ENCODE data around the gene LIPC. TPM values are rescaled to one million over a fixed set of nuclear protein-coding genes. Genes with fewer than 3 reads are reported as not detected.

LIPC gene
- total and polyA plus RNA-seq, 2 donors (not counting 3 experiments of a cell fraction or from before 2014, with no cell fraction given) = not detected

DNA sequence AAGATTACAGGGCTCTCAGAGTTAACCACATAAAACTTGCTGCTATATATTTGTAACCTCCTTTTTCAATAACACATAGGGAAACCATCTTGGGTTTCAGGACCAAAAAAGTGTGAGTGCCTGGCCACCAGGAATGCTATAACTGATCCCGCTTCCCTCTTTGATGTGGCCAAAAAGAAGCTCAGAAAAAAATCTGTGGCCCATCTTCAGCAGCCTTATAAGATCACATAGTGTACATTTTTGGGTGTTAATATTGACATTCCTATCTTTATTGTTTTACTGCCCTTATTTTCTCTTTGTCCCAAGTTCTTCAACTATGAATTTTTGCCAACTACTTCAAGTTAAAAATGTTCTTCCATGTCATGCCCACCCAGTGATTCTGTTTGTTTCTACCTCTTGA lies 102.8 kb downstream of the LIPC start:
- Histone ChIP-seq H3K4me3 (replicated peaks in 1 of 3; ENCODE audit: insufficient read depth in 1 of 3, low read depth in 1 of 3, low read length in 3 of 3) (no peak overlapping the region), H3K79me2 (ENCODE audit: control insufficient read depth, insufficient read depth, low read length) (no peaks in the 10 kb centered on the region), H3K9ac (replicated peaks; ENCODE audit: extremely low read depth, insufficient read depth, low read length) (no peak overlapping the region), H2AFZ (ENCODE audit: low read depth, low read length) (no peak overlapping the region), H3K4me1 (ENCODE audit: control insufficient read depth, extremely low read depth, insufficient read depth, low read length) (no peaks in the 10 kb centered on the region), H4K20me1 (replicated peaks; ENCODE audit: control insufficient read depth, extremely low read depth, insufficient read depth, low read length) (no peaks in the 10 kb centered on the region), H3K4me2 (ENCODE audit: insufficient read depth, low read length) (no peak overlapping the region), H3K36me3 (ENCODE audit: control insufficient read depth in 2 of 2, extremely low read depth in 1 of 2, insufficient read depth in 2 of 2, low read length in 2 of 2) (no peaks in the 10 kb centered on the region), H3K9me1 (replicated peaks; ENCODE audit: control insufficient read depth, extremely low read depth, insufficient read depth, low read length) (no peaks in the 10 kb centered on the region), H3K27me3 (ENCODE audit: control insufficient read depth in 2 of 2, insufficient read depth in 2 of 2, low read length in 2 of 2) (peaks cover 2 to 6% of the 10 kb centered on the region in 2 experiments), H3K27ac (ENCODE audit: insufficient read depth, low read depth, low read length) (no peak overlapping the region), H3K9me3 (replicated peaks; ENCODE audit: control insufficient read depth, insufficient read depth, low read length) (no peaks in the 10 kb centered on the region)
- TF ChIP-seq EZH2 (IDR thresholded peaks at IDR 0.05; ENCODE audit: borderline replicate concordance, low read depth, low read length, severe bottlenecking) = no peak
- ChIA-PET CTCF (interaction anchor here (1.1 to 1.6 kb wide), 2 partner anchors 13 kb away, joined by 3 to 4 read pairs; no protein-coding TSS in a partner anchor), POLR2A (no interaction called here)
- FAIRE-seq = no peak
- dilution Hi-C loops (cut with MboI; ENCODE audit: extremely low pct_ligation_motif_present, low sequenced_read_pairs) (no loop called here), intact Hi-C loops (cut with micrococcal nuclease) (no loop called here)
- no TSS peak for BruUV-seq (replicated peaks)
- no peak for DNase-seq (ENCODE audit: low read depth, low spot score)

DNA sequence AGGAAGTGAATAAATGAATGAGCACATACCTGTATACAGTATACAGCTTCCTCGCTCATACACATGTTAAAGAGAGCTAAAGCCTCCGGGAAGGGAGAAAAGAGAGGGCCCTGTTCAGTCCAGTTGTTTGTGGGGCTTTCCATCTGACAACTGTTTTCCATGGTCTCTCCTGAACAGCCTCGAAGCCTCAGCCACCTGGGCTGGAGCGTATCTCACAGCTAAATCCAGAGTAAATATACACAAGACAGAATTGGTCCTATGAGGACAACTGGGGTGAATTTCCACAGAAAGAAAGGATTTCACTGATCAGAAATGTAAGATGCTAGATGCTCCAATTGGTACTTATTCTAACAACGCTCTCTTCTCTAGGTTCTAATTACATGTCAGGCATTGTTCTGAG lies 103.5 kb downstream of the LIPC start:
- CTCF ChIA-PET = interaction anchor here (1.0 to 2.2 kb wide), 4 partner anchors 12 to 75 kb away, joined by 3 to 6 read pairs (median 4); no protein-coding TSS in a partner anchor

More for the DNA sequence above, 103.5 kb downstream of the LIPC start:
- Histone ChIP-seq H3K9me3 (replicated peaks; ENCODE audit: control insufficient read depth, insufficient read depth, low read length) (no peaks in the 10 kb centered on the region), H3K4me1 (ENCODE audit: control insufficient read depth, extremely low read depth, insufficient read depth, low read length) (no peaks in the 10 kb centered on the region), H4K20me1 (replicated peaks; ENCODE audit: control insufficient read depth, extremely low read depth, insufficient read depth, low read length) (no peaks in the 10 kb centered on the region), H3K4me2 (ENCODE audit: insufficient read depth, low read length) (no peak overlapping the region), H3K9me1 (replicated peaks; ENCODE audit: control insufficient read depth, extremely low read depth, insufficient read depth, low read length) (no peaks in the 10 kb centered on the region), H3K27ac (ENCODE audit: insufficient read depth, low read depth, low read length) (no peak overlapping the region), H3K79me2 (ENCODE audit: control insufficient read depth, insufficient read depth, low read length) (no peaks in the 10 kb centered on the region), H3K27me3 (ENCODE audit: control insufficient read depth in 2 of 2, insufficient read depth in 2 of 2, low read length in 2 of 2) (peaks cover 2 to 6% of the 10 kb centered on the region in 2 experiments), H3K9ac (replicated peaks; ENCODE audit: extremely low read depth, insufficient read depth, low read length) (no peak overlapping the region), H3K36me3 (ENCODE audit: control insufficient read depth in 2 of 2, extremely low read depth in 1 of 2, insufficient read depth in 2 of 2, low read length in 2 of 2) (no peaks in the 10 kb centered on the region), H2AFZ (ENCODE audit: low read depth, low read length) (no peak overlapping the region), H3K4me3 (replicated peaks in 1 of 3; ENCODE audit: insufficient read depth in 1 of 3, low read depth in 1 of 3, low read length in 3 of 3) (no peak overlapping the region)
- POLR2A ChIA-PET = no interaction called here
- FAIRE-seq (no peak), DNase-seq (ENCODE audit: low read depth, low spot score) (no peak)
- intact Hi-C loops (cut with micrococcal nuclease) = no loop called here
- no TSS peak for BruUV-seq (replicated peaks)
- TF ChIP-seq EZH2 (IDR thresholded peaks at IDR 0.05; ENCODE audit: borderline replicate concordance, low read depth, low read length, severe bottlenecking) (no peak), POLR2A (IDR thresholded peaks at IDR 0.05; ENCODE audit: low read depth, low read length) (no peak), MYC (IDR thresholded peaks at IDR 0.05; ENCODE audit: low read depth, low read length) (no peak), JUN (IDR thresholded peaks at IDR 0.05; ENCODE audit: borderline replicate concordance, insufficient read depth, insufficient read length, low read depth) (no peak), POLR2AphosphoS5 (IDR thresholded peaks at IDR 0.05; ENCODE audit: insufficient read depth, low read depth, low read length) (no peak), FOS (IDR thresholded peaks at IDR 0.05; ENCODE audit: borderline replicate concordance, insufficient read depth, low read length) (no peak)
- TF ChIP-seq, protein P1, sequence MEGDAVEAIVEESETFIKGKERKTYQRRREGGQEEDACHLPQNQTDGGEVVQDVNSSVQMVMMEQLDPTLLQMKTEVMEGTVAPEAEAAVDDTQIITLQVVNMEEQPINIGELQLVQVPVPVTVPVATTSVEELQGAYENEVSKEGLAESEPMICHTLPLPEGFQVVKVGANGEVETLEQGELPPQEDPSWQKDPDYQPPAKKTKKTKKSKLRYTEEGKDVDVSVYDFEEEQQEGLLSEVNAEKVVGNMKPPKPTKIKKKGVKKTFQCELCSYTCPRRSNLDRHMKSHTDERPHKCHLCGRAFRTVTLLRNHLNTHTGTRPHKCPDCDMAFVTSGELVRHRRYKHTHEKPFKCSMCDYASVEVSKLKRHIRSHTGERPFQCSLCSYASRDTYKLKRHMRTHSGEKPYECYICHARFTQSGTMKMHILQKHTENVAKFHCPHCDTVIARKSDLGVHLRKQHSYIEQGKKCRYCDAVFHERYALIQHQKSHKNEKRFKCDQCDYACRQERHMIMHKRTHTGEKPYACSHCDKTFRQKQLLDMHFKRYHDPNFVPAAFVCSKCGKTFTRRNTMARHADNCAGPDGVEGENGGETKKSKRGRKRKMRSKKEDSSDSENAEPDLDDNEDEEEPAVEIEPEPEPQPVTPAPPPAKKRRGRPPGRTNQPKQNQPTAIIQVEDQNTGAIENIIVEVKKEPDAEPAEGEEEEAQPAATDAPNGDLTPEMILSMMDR (IDR thresholded peaks at IDR 0.05; ENCODE audit: extremely low read depth in 1 of 2, insufficient read depth in 1 of 2, low read depth in 1 of 2, low read length in 2 of 2) = no peak
- TF ChIP-seq, protein P2, sequence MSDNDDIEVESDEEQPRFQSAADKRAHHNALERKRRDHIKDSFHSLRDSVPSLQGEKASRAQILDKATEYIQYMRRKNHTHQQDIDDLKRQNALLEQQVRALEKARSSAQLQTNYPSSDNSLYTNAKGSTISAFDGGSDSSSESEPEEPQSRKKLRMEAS (IDR thresholded peaks at IDR 0.05; ENCODE audit: insufficient read depth, insufficient read length) = no peak
- dilution Hi-C loops (cut with MboI; ENCODE audit: extremely low pct_ligation_motif_present, low sequenced_read_pairs) = no loop called here

Measured in endothelial cell of umbilical vein (primary cell).